Measurements from ENCODE around the gene TRIM32.

- no peak for TF ChIP-seq POLR2A (IDR thresholded peaks at IDR 0.05)
- TF ChIP-seq EP300 (IDR thresholded peaks at IDR 0.05; ENCODE audit: low read depth) = no peak
- TF ChIP-seq, protein P1, sequence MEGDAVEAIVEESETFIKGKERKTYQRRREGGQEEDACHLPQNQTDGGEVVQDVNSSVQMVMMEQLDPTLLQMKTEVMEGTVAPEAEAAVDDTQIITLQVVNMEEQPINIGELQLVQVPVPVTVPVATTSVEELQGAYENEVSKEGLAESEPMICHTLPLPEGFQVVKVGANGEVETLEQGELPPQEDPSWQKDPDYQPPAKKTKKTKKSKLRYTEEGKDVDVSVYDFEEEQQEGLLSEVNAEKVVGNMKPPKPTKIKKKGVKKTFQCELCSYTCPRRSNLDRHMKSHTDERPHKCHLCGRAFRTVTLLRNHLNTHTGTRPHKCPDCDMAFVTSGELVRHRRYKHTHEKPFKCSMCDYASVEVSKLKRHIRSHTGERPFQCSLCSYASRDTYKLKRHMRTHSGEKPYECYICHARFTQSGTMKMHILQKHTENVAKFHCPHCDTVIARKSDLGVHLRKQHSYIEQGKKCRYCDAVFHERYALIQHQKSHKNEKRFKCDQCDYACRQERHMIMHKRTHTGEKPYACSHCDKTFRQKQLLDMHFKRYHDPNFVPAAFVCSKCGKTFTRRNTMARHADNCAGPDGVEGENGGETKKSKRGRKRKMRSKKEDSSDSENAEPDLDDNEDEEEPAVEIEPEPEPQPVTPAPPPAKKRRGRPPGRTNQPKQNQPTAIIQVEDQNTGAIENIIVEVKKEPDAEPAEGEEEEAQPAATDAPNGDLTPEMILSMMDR (IDR thresholded peaks at IDR 0.05) = no peak
- no peak for TF ChIP-seq POLR2AphosphoS5 (IDR thresholded peaks at IDR 0.05)
Observed at GRCh38 chr9:116644091-116644688, 42.9 kb upstream of the TRIM32 start.

Data from transverse colon (tissue), 4 donors.